GM19397 (cell line): ENCODE measurements around the gene SLC25A3.
"Not testable (repeated sequence)": the region's sequence is repeated elsewhere in the genome, so short reads cannot be mapped to it uniquely, and the experiment has no call there.

Source experiments
- ATAC-seq: cut with Tn5 transposase; IDR thresholded peaks from one replicate; pipeline ENCODE4 v1.9.1; 2021; ENCODE audit warnings: mild to moderate bottlenecking, moderate library complexity; ENCODE audit not compliant: unreplicated experiment

SLC25A3 gene

DNA sequence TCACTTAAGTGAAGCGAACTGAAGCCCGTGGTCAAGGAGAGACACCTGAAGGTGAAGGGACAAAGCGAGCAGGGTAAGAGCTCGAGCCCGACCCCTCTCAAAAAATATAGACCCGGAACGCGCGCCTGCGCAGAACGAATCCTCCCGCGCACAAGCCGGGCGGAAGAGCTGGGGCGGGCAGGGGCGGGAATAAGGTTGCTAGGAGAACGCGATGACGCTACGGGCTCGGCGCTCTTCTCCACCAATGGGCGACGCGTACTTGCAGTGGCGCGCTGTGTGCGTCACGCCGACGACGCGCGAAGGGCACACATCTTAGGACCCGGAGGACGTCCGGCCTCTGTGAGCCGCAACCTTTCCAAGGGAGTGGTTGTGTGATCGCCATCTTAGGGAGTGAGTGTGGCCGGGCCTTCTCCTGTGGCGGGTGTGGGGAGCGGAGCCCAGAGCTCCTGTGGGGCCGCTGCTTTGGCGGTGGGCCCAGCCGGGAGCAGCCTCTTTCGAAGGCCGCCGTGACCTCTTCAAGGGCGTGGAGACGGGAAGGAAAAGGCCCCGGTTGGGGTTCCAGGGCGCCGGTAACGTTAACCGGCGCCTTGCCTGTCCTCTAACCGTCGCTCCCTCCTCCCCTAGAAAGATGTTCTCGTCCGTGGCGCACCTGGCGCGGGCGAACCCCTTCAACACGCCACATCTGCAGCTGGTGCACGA is at the start of gene SLC25A3:
TSS of gene SLC25A3 (plus strand) at position 336 of the 699 bp plus-strand sequence. CDS start at position 629, 293 bp downstream.
- ATAC-seq, result peak; percentile 98

- no peak for ATAC-seq
Observed at GRCh38 chr12:98543701-98544100, 49.8 kb upstream of the SLC25A3 start.

GRCh38 chr12:98544751-98545150 is 48.7 kb upstream of the SLC25A3 start:
- no peak for ATAC-seq

DNA sequence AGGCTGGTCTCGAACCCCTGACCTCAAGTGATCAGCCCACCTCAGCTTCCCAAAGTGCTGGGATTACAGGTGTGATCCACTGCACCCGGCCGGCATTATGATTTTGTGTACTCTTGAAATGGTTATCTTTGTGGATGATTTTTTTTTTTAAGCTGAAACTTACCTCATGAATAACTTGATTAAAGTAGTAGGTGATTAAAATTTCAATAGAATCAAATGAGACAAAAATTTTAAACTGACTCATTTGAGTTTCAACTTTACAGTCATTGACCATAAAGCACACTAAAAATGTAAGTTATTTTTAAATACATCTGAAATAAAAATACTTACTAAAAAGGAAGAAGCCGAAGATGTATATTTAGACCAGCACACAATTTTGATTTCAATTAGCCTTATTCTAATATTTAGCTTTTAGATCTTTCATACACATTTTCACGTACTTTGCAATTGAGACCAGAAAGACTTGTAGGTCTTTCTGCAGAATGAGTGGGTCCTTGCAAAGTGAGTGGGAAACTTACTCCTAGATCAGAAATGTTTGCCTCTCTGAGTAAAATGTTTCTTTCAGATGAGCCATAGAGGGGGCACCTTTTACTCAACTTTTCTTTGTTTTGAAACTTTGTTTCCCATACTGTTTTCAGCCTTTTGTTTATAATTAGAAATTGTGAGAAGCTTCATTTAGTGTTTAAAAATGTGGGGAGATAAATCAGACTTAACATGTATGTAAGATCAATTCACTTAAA is 43.9 kb upstream of the SLC25A3 start:
- ATAC-seq, result no peak

GRCh38 chr12:98551787-98552186 is 41.7 kb upstream of the SLC25A3 start:
- no peak for ATAC-seq

- not testable (repeated sequence) for ATAC-seq
Observed at GRCh38 chr12:98558097-98558496, 35.4 kb upstream of the SLC25A3 start.

DNA sequence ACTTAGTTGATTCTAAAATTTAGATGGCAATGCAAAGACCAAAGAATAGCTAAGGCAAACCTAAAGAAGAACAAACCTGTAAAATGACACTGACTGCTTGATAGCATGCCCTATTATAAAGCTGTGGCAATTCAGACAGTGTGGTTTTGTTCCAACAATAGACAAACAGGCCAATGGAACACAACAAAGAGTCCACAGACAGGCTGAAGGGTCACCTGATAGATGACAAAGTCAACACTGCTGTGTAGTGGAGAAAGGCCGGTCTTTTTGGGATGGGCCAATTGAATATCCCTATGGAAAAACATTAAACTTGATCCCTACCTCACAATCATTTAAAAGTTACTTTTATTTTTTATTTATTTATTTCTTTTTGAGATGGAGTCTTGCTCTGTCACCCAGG is 33.8 kb upstream of the SLC25A3 start:
- ATAC-seq, result no peak

DNA sequence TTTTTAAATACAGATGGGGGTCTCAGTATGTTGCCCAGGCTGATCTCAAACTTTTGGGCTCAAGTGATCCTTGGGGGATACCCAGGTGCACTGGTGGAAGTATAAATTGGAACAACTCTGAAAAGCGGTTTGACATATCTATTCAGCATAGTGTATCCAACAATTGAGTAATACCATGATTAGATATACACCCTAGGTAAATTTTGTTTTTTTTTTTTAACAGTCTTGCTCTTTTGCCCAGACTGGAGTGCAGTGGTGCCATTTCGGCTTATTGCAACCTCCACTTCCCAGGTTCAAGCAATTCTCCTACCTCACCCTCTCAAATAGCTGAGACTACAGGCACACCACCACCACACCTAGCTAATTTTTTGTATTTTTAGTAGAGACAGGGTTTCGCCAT is 31.6 kb upstream of the SLC25A3 start:
- ATAC-seq, result no peak

- no peak for ATAC-seq
Observed at GRCh38 chr12:98572010-98572409, 21.5 kb upstream of the SLC25A3 start.

GRCh38 chr12:98574110-98574509 is 19.4 kb upstream of the SLC25A3 start:
- no peak for ATAC-seq

- no peak for ATAC-seq
Observed at GRCh38 chr12:98575013-98575412, 18.5 kb upstream of the SLC25A3 start.

DNA sequence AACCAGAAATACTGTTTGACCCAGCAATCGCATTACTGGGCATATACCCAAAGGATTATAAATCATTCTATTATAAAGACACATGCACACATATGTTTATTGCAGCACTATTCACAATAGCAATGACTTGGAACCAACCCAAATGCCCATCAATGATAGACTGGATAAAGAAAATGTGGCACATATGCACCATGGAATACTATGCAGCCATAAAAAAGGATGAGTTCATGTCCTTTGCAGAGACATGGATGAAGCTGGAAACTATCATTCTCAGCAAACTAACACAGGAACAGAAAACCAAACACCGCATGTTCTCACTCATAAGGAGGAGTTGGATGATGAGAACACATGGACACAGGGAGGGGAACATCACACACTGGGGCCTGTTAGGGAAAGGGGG is 16.7 kb upstream of the SLC25A3 start:
- ATAC-seq, result not testable (repeated sequence)

GRCh38 chr12:98578392-98578791 is 15.1 kb upstream of the SLC25A3 start:
- no peak for ATAC-seq

- no peak for ATAC-seq
Observed at GRCh38 chr12:98578821-98579220, 14.7 kb upstream of the SLC25A3 start.

- no peak for ATAC-seq
Observed at GRCh38 chr12:98579347-98579746, 14.1 kb upstream of the SLC25A3 start.

GRCh38 chr12:98579835-98580234 is 13.7 kb upstream of the SLC25A3 start:
- ATAC-seq, result no peak

DNA sequence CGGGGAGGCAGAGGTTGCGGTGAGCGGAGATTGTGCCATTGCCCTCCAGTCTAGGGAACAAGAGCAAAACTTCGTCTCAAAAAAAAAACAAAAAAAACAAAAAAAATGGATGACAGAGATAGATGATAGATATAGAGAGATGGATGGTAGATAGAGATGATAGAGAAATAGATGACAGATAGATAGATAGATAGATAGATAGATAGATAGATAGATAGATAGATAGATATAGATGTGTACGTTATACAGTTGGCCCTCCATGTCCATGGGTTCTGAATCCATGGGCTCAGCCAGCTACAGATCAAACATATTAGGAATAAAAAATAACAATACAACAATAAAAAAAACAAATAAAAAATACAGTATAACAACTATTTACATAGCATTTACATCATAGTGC is 12.8 kb upstream of the SLC25A3 start:
- no peak for ATAC-seq

- no peak for ATAC-seq
Observed at GRCh38 chr12:98581101-98581500, 12.4 kb upstream of the SLC25A3 start.

DNA sequence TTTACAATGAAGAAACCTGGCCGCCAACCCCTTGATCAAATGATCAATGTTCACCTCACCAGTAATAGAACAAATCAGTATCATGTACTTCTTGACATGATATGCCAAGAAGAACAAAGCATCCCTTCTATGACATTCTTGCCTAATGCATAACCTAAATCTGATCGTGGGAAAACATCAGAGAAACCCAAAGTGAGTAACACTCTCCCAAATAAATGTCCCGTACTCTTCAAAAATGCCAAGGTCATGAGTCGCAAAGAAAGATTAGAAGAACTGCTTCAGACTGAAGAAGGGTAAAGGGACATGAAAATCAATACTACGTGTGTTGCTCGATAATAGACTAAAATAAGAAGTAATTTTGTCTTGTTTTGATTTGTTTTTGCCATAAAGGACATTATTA is 11.4 kb upstream of the SLC25A3 start:
- ATAC-seq, result no peak

- no peak for ATAC-seq
Observed at GRCh38 chr12:98587084-98587483, 6.4 kb upstream of the SLC25A3 start.

GRCh38 chr12:98591209-98591608 is 2.3 kb upstream of the SLC25A3 start:
- ATAC-seq, result no peak

- no peak for ATAC-seq
Observed at GRCh38 chr12:98592825-98593322, 612 bp upstream of the SLC25A3 start.
